ENCODE measurements around the gene SFXN2.

Gene SFXN2

GRCh38 chr10:102670871-102671434 is 43.5 kb upstream of the SFXN2 start:
- no peak for TF ChIP-seq CTCF (IDR thresholded peaks at IDR 0.05; ENCODE audit: borderline replicate concordance, control extremely low read depth, extremely low read depth, insufficient read depth, missing control alignments)
- in situ Hi-C loops (cut with MboI; ENCODE audit: low sequenced_read_pairs, unreplicated experiment), result no loop called here
- no peak for DNase-seq (ENCODE audit: low spot score)

- in situ Hi-C loops (cut with MboI; ENCODE audit: low sequenced_read_pairs, unreplicated experiment), result no loop called here
- no peak for TF ChIP-seq CTCF (IDR thresholded peaks at IDR 0.05; ENCODE audit: borderline replicate concordance, control extremely low read depth, extremely low read depth, insufficient read depth, missing control alignments)
- DNase-seq (ENCODE audit: low spot score), result no peak
These were observed 41.1 kb upstream of the SFXN2 start for GRCh38 chr10:102673236-102673818.

- TF ChIP-seq CTCF (IDR thresholded peaks at IDR 0.05; ENCODE audit: borderline replicate concordance, control extremely low read depth, extremely low read depth, insufficient read depth, missing control alignments), result no peak
- in situ Hi-C loops (cut with MboI; ENCODE audit: low sequenced_read_pairs, unreplicated experiment), result no loop called here
- peak; percentile 76 for DNase-seq (ENCODE audit: low spot score)
These were observed 40.5 kb upstream of the SFXN2 start for GRCh38 chr10:102673819-102674511.

- in situ Hi-C loops (cut with MboI; ENCODE audit: low sequenced_read_pairs, unreplicated experiment), result no loop called here
- no peak for TF ChIP-seq CTCF (IDR thresholded peaks at IDR 0.05; ENCODE audit: borderline replicate concordance, control extremely low read depth, extremely low read depth, insufficient read depth, missing control alignments)
- peak; percentile 32 for DNase-seq (ENCODE audit: low spot score)
These were observed 39.9 kb upstream of the SFXN2 start for GRCh38 chr10:102674566-102674965.

GRCh38 chr10:102675011-102675665 is 39.3 kb upstream of the SFXN2 start:
- in situ Hi-C loops (cut with MboI; ENCODE audit: low sequenced_read_pairs, unreplicated experiment), result no loop called here
- peak; percentile 43 for DNase-seq (ENCODE audit: low spot score)

More at GRCh38 chr10:102675011-102675665, 39.3 kb upstream of the SFXN2 start:
- TF ChIP-seq CTCF (IDR thresholded peaks at IDR 0.05; ENCODE audit: borderline replicate concordance, control extremely low read depth, extremely low read depth, insufficient read depth, missing control alignments), result no peak

Measured in GM13976 (cell line).